NB4 (cell line): ENCODE data around the gene STIM1.

ENCODE experiments used
- CTCF ChIP-seq: IDR thresholded peaks from one replicate; pipeline ENCODE4 v1.5.1; 2012; ENCODE audit warnings: low read depth, low read length
- MYC ChIP-seq: IDR thresholded peaks from 2 replicates; pipeline ENCODE4 v1.6.1; 2011; ENCODE audit warnings: low read depth, low read length
- POLR2A ChIP-seq: IDR thresholded peaks from 2 replicates; pipeline ENCODE4 v1.6.1; 2011; ENCODE audit warnings: mild to moderate bottlenecking; ENCODE audit not compliant: insufficient read length; ENCODE audit errors: extremely low read depth

GRCh38 chr11:4084406-4085125 is 229.1 kb downstream of the STIM1 start:
- TF ChIP-seq CTCF (no peak), POLR2A (no peak), MYC (no peak)
